ENCODE measurements around the gene SEMA7A.
"Not testable (repeated sequence)": the region's sequence is repeated elsewhere in the genome, so short reads cannot be mapped to it uniquely, and the experiment has no call there.

SEMA7A gene

DNA sequence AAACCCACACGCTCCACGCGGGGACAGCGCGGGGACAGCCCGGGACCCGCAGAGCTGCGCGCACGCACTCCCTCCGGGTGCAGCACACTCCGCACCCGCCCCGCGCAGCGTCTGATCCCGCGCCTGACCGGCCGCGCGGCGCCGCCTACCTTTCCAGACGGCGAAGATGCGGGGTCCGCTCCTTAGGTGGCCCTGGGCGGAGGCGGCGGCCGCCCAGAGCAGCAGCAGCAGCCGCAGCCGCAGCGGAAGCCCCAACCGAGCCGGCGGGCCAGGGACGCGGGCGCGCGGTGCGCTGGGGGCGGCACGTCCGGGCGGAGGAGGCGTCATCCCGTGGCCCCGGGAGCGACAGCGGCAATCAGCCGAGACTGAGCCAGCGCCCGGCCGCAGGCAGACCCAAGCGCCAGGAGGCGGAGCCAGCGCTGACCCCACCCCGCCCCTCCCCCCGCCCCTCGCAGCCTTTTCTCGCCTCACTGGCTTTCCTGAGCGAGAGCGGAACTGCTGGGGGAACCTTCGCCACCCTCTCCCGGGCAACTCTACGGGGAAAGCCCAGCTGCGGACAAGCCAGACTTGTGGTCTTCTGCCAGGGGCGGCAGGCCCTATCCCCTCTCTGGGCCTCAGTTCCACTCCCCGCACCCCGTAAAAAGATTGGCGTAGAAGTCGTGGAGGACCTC, at the start of gene SEMA7A:
TSS of gene SEMA7A (minus strand) at position 367 of the 671 bp plus-strand sequence. CDS start at position 327, 40 bp downstream.
- peak; percentile 70 for DNase-seq

GRCh38 chr15:74482661-74483060, 48.9 kb upstream of the SEMA7A start:
- DNase-seq, result no peak

DNA sequence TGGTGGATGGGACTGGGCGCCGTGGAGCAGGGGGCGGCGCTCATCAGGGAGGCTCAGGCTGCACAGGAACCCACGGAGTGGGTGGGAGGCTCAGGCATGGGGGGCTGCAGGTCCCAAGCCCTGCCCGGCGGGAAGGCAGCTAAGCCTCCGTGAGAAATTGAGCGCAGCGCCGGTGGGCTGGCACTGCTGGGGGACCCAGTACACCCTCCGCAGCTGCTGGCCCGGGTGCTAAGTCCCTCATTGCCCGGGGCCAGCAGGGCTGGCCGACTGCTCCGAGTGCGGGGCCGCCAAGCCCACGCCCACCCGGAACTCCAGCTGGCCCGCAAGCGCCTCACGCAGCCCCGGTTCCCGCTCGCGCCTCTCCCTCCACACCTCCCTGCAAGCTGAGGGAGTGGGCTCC, 46.6 kb upstream of the SEMA7A start:
- not testable (repeated sequence) for DNase-seq

DNA sequence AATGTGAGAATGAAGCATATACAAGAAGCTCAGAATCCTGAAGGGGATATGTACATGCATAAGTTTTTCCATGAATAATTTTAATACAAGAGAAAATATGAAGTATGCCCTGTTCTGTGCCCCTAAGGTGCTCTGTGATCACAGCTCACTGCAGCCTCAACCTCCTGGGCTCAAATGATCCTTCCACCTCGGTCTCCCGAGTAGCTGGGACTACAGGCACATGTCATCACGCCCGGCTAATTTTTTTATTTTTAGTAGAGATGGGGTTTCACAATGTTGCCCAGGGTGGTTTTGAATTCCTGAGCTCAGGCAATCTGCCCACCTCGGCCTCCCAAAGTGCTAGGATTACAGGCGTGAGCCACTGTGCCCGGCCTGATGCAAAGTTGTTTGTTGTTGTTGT, 37.9 kb upstream of the SEMA7A start:
- not testable (repeated sequence) for DNase-seq

- no peak for DNase-seq
These were observed 37.1 kb upstream of the SEMA7A start for GRCh38 chr15:74470631-74471395.

- no peak for DNase-seq
These were observed 34.7 kb upstream of the SEMA7A start for GRCh38 chr15:74468341-74469032.

- DNase-seq, result no peak
These were observed 32.8 kb upstream of the SEMA7A start for GRCh38 chr15:74466570-74466969.

- DNase-seq, result no peak
These were observed 31.1 kb upstream of the SEMA7A start for GRCh38 chr15:74464897-74465296.

GRCh38 chr15:74464216-74464615, 30.5 kb upstream of the SEMA7A start:
- no peak for DNase-seq

- DNase-seq, result no peak
These were observed 29.9 kb upstream of the SEMA7A start for GRCh38 chr15:74463634-74464033.

DNA sequence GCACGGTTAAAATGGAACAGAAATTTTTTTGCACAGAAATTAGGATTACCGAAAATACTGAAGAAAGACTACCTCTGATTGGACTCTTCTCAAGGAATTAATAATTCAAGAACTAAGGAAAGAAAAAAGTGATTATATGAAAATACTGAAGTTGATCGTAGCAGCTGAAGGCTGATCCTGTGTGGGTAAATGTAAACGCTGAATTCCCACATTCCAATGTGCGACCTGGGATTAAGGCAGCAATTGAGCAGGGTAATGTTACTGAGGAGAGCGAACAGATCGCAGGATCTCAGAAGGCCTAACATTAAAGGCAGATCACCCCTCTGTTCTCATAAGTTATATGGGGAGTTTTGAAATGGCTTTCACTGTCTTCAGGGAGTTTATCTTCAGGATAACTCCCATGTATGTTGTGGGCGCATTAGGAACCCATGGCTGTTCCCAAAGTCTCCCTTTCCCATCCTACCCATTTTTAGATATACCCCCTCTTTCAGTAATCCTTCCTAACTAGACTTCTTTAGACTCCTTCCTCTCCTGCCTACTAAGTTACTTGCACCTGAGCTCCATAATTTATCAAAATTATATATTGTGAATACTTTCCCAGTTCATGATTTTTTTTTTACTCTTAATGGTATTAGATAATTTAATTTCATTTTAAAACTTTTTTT, 28.2 kb upstream of the SEMA7A start:
- no peak for DNase-seq

DNA sequence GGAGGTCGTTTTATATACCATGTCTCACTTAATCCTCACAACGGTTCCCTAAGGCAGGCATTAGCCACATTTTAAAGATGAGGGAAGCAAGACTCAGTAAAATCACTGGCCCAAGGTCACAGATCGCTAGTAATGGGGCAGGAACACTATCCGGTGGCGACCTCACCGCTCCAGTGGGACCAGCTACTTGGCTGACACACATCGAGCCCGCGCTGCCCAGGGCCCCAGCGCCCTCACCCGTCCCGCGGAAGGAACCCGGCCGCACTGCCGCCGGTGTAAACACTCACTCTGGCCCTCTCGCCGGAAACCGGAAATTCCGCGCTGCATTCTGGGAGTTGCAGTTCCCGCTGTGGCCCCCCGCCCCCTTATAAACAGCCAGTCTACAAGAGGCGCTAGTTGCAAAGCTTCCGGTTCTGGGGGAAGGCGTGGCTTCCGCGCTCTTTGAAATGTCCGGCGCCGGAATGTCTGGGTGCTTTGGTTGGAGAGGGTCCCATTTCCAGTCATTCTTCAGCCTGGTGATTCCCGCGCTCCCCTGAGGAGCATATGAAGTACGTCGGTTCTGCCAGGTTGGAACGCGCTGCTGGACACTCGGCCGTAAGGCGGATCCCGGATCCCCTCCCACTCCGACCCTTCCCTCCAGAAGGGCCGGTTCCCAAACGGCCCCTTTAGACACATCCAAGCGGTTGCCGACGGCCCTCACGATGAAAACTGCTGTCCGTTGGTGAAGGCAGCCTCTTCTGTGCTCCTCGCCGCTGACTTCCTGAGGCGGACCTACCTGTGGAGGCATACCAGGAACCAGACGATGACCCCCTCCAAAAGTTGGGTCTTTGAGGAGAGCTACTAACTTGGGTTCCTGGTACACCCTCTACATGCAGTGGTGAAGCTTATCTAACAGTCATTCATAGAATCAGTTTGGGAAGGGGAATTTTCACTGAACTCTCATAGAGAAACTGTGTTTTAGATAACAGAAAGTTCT, 27.4 kb upstream of the SEMA7A start, which contains the start of gene UBL7:
TSS of gene UBL7 (minus strand) at position 290 of the 976 bp plus-strand sequence. CDS start 2,293 bp downstream, outside the sequence.
- peak; percentile 94 for DNase-seq

GRCh38 chr15:74460298-74460697, 26.5 kb upstream of the SEMA7A start:
- no peak for DNase-seq

- not testable (repeated sequence) for DNase-seq
These were observed 26.0 kb upstream of the SEMA7A start for GRCh38 chr15:74459798-74460197.

DNA sequence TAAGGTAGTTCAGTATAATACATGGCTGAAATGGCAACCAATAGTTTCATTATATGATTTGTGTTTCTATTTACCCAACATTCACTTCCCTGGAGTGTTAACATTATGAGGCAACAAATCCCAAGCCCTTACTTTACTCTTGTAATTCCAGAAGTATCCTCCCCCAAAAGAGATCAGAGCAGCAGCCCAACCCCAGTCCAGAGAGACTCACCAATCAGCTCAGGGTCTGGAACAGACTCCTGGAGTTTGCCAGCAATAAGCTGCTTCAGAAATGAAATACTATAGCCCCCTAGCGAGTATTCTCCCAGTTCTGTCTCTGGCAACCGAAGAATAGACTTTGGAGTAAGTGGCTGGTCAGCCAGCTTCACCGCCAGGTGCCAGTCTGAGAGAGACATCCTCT, 24.7 kb upstream of the SEMA7A start:
- no peak for DNase-seq

- DNase-seq, result not testable (repeated sequence)
These were observed 23.3 kb upstream of the SEMA7A start for GRCh38 chr15:74457036-74457435.

DNA sequence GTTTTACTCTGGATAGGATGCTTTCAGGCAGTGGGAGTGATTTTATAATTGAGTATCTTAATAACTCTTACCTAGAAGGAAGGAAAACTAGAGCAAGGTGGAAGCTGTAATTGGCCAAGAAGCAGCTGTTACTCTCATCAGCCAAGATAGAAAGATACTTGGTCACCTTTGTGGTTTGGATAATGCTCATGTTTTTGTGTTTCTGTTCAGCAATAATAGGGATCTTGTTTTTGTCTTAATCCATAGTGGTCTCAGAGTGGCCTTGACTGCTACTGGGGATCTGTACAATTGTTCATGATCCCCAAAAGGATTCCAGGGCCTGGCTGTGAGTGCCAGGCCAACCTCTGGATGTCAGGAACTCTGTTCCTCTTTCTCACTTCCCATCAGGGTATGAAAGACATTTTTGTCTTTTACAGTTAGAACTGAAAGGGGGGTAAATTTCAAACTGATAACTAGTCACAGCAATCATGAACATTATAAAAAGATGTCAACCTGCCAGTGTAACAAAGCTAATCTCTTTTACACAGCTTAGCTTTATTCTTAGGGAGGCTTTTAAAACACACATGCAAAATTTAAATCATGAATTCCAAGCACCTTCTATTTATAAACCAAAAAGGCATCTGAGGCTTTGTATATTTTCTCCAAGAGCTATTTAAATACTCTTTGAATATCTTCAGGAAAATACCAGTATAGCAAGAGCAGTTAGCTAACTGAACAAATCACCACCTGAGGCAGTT, 21.2 kb upstream of the SEMA7A start:
- no peak for DNase-seq

DNA sequence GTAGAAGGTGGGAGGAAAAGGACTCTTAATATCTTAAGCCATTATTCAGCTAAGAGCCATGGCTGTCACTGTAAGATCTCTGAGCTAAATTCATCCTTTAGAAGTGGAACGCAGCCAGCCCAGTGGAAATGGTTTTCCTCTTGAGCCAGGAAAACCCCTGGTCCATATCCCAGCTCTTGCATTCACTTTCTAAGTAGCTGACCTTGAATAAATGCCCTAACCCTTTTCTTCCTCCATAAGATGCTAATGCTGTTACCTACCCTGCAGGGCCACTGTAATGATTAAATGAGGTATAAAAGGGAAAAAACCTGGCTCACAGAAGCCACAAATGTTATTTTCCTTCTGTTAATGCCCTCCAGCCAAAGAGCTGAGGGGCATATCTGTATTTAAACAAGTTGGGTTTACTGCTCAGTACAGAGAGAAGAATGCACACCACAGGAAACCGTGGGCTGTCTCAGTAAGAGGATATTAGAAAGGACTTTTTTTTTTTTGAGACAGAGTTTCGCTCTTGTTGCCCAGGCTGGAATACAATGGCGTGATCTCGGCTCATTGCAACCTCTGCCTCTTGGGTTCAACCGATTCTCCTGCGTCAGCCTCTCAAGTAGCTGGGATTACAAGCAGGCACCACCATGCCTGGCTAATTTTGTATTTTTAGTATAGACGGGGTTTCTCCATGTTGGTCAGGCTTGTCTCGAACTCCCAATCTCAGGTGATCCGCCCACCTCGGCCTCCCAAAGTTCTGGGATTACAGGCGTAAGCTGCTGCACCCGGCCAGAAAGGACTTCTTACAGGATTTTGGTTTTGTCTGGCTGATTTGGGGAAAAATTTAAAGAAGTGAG, 20.4 kb upstream of the SEMA7A start:
- DNase-seq, result no peak

DNA sequence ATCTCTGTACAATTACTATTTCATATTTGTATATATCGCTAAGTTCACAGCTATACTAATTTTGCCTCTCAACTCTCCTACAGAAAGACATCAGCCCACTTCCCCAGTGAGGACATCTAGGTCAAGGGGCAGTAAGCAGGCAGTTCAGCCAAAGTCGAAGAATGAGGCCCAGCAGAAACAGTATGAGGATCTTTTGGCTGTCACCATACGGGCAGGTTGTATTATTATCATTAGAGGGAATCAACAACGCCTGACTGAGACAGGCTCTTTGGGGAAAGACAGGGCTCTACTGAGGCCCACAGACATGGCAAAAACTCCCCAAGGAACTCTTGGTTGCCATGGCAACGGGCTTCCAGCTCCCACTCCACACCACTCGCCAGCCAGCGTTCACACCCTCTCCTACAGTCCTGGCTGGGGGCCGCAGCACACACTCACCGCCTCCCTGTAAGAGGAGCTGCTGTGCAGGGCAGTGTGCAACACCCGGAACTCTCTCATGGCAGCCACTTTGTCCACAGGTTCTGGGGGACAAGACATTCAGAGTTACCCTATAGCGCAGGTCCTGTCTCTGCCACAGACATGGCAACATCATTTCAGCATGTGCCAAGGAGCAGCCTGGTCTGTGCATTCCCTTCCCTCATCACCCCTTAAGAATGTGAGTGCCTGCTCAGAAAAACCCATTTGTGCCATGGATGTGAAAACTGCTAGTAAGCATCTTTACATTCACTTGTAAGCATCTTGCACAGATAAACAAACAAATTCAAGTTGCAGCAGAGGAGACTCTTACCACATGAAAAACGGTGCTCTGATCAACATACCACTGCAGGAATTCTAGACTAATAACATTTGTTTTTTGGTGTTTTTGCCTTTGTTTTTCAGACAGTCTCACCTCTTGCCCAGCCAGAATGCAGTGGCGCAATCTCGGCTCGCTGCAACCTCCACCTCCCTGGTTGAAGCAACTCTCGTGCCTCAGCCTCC, 18.4 kb upstream of the SEMA7A start:
- no peak for DNase-seq

All from NCI-H146 (cell line).